CD4-positive, alpha-beta T cell (primary cell): ENCODE data around the gene GPR6. TPM values are rescaled to one million over a fixed set of nuclear protein-coding genes. Genes with fewer than 3 reads are reported as not detected.

ENCODE experiments used
- ATAC-seq: fragments of 200-7000 bp; cut with Tn5 transposase; one replicate; pipeline ENCODE4 v1.10.0; 2022; ENCODE audit warnings: mild to moderate bottlenecking; ENCODE audit not compliant: poor library complexity
- CTCF ChIA-PET: fragments of 350-600 bp; sonication (Branson Sonifier 250); formaldehyde crosslinking; loops from one replicate; lab custom pipeline; 2021; ENCODE audit warnings: antibody characterized with exemption, inconsistent platforms; lab: Charles Lee
- POLR2A ChIA-PET: fragments of 350-600 bp; sonication (Branson Sonifier 250); formaldehyde crosslinking; loops from one replicate; lab custom pipeline; 2021; ENCODE audit warnings: antibody characterized with exemption, inconsistent platforms; lab: Charles Lee
- DNase-seq, 14 experiments: peaks; one replicate each; pipeline ENCODE4 v3.0.0-alpha.2; 2013 to 2020; ENCODE audit warnings: mixed read lengths in 2 of 14
- H3K27ac ChIP-seq, 2 donors: one replicate each; pipeline versions ENCODE4 v1.5.1 to v1.7.0; 2013; ENCODE audit warnings: low read length in 2 of 2, low read depth in 1 of 2, mild to moderate bottlenecking in 1 of 2
- H3K27me3 ChIP-seq, 2 experiments: 1 replicate in 1 of 2; 2 replicates in 1 of 2; pipeline versions ENCODE4 v1.6.1 to v1.7.0; 2013; ENCODE audit warnings: low read length in 2 of 2, control low read depth in 1 of 2, mild to moderate bottlenecking in 1 of 2, moderate library complexity in 1 of 2; ENCODE audit not compliant: insufficient read depth in 2 of 2, control insufficient read depth in 1 of 2
- H3K36me3 ChIP-seq: one replicate; pipeline ENCODE4 v1.6.1; 2013; ENCODE audit warnings: low read length, control low read depth; ENCODE audit not compliant: insufficient read depth
- H3K4me1 ChIP-seq: one replicate; pipeline ENCODE4 v1.6.1; 2013; ENCODE audit warnings: low read length, control low read depth; ENCODE audit not compliant: insufficient read depth
- H3K4me3 ChIP-seq: one replicate; pipeline ENCODE4 v1.5.1; 2013; ENCODE audit warnings: mild to moderate bottlenecking, low read length, moderate library complexity
- H3K9me3 ChIP-seq, 2 experiments: 1 replicate in 1 of 2; 2 replicates in 1 of 2; pipeline versions ENCODE4 v1.6.1 to v1.7.0; 2013; ENCODE audit warnings: low read length in 2 of 2, mild to moderate bottlenecking in 2 of 2, control low read depth in 1 of 2, moderate library complexity in 1 of 2; ENCODE audit not compliant: control insufficient read depth in 1 of 2, insufficient read depth in 1 of 2
- H3K27ac Mint-ChIP-seq: one replicate; pipeline ENCODE4 v1.8.0; 2020; ENCODE audit warnings: mixed read lengths
- H3K27me3 Mint-ChIP-seq: one replicate; pipeline ENCODE4 v1.8.0; 2021; ENCODE audit warnings: mixed read lengths
- H3K36me3 Mint-ChIP-seq: one replicate; pipeline ENCODE4 v1.8.0; 2021; ENCODE audit warnings: low read depth, mixed read lengths
- H3K4me1 Mint-ChIP-seq: one replicate; pipeline ENCODE4 v1.8.0; 2021; ENCODE audit warnings: low read depth, mixed read lengths
- H3K4me3 Mint-ChIP-seq: one replicate; pipeline ENCODE4 v1.8.0; 2020; ENCODE audit warnings: mild to moderate bottlenecking, mixed read lengths
- H3K9me3 Mint-ChIP-seq: one replicate; pipeline ENCODE4 v1.8.0; 2020; ENCODE audit warnings: mixed read lengths
- intact Hi-C, 2 experiments: fragments of 100-400 bp; cut with DNase I in 1 of 2; cut with micrococcal nuclease in 1 of 2; formaldehyde crosslinking; loops; one replicate each; pipeline versions ENCODE4 v1.15.1 to v1.9.0; 2023 to 2025; cut with DNase I, micrococcal nuclease
- polyA plus RNA-seq, 2 donors: library from polyadenylated mRNA; unstranded; fragments of 120-200 nt; gene quantifications; one replicate each; pipeline ENCODE4 v1.2.1, GENCODE V29; 2013
- total RNA-seq, 174 experiments: library from RNA in 2 of 174; stranded (reverse) in 2 of 174; gene quantifications; one replicate each; pipeline ENCODE4 v1.2.3 and lab custom pipeline; 2021 to 2026
- TF ChIP-seq, protein P1 (sequence below): fragments of 200-600 bp; IDR thresholded peaks from one replicate; pipeline ENCODE4 v1.8.0; 2022; ENCODE audit warnings: antibody characterized with exemption, mild to moderate bottlenecking

Gene GPR6, protein sequence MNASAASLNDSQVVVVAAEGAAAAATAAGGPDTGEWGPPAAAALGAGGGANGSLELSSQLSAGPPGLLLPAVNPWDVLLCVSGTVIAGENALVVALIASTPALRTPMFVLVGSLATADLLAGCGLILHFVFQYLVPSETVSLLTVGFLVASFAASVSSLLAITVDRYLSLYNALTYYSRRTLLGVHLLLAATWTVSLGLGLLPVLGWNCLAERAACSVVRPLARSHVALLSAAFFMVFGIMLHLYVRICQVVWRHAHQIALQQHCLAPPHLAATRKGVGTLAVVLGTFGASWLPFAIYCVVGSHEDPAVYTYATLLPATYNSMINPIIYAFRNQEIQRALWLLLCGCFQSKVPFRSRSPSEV
- total RNA-seq (not detected), total RNA-seq (lab: John Stamatoyannopoulos, UW) (0 to 0.08 (median 0) reads per million in 172 experiments)
- not detected for polyA plus RNA-seq (2013, experiment 1 of 2)
- not detected for polyA plus RNA-seq (2013, experiment 2 of 2)

DNA sequence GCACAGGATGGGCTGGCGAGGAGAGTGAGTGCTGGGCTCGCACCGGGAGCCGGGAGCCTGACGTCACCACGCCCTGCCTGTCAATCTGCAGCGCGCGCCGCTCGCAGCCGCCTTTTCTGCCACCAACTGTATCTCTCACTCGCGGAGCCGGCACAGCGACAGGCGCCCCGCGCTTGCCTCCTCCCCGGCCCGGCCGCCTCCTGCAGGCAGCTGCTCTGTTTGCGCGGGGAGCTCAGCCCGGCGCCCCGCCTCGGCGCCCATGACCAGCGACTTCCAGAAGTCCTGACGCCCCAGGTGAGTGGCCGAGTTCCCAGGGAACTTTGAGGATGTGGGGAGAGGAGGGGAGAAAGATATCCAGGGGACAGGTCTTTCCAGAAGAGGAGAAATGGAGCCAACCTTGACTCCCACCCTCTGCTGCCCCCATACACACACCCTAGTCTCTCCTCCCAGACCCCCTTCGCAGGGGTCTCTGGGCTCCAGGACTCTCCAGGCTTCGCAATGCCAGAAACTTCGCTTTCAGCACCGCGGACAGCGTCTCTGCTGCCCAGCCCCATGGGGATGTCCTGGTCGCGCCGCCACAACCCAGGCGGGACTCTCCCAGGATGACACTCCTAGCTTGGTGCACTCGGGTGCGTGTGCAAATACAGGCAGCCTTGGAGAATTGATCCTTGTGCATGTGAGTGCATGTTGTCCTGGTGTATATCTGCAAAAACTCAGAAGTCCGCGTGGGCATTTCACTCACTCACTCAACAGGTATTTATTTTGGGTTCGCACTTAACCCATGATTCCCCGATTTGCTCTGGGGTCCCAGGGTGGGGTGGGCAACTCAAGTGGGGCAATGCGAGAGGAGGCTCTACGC, at the start of gene GPR6:
TSS of gene GPR6 (plus strand) at position 138 of the 859 bp plus-strand sequence. CDS start 802 bp downstream, outside the sequence.
- no peak within 1 kb of the TSS for H3K27ac Mint-ChIP-seq
- POLR2A ChIA-PET, result no interaction called here
- no peaks in the 10 kb centered on the region for H3K36me3 Mint-ChIP-seq
- Histone ChIP-seq H3K36me3 (no peaks in the 10 kb centered on the region), H3K27me3 (peaks cover 29 to 35% of the 10 kb centered on the region in 2 experiments), H3K27ac (no peak within 1 kb of the TSS), H3K4me1 (no peaks in the 10 kb centered on the region), H3K9me3 (peaks cover 0 to 27% of the 10 kb centered on the region in 2 experiments), H3K4me3 (no peak within 1 kb of the TSS)
- no peak within 1 kb of the TSS for H3K4me3 Mint-ChIP-seq
- intact Hi-C loops, result no loop called here
- CTCF ChIA-PET, result no interaction called here
- peaks cover 82% of the 10 kb centered on the region for H3K27me3 Mint-ChIP-seq
- peak in 12 of 14 experiments; percentile 3 to 53 (median 18) for DNase-seq
- H3K4me1 Mint-ChIP-seq, result no peaks in the 10 kb centered on the region
- H3K9me3 Mint-ChIP-seq, result peaks cover 3% of the 10 kb centered on the region
- TF ChIP-seq, protein P1, sequence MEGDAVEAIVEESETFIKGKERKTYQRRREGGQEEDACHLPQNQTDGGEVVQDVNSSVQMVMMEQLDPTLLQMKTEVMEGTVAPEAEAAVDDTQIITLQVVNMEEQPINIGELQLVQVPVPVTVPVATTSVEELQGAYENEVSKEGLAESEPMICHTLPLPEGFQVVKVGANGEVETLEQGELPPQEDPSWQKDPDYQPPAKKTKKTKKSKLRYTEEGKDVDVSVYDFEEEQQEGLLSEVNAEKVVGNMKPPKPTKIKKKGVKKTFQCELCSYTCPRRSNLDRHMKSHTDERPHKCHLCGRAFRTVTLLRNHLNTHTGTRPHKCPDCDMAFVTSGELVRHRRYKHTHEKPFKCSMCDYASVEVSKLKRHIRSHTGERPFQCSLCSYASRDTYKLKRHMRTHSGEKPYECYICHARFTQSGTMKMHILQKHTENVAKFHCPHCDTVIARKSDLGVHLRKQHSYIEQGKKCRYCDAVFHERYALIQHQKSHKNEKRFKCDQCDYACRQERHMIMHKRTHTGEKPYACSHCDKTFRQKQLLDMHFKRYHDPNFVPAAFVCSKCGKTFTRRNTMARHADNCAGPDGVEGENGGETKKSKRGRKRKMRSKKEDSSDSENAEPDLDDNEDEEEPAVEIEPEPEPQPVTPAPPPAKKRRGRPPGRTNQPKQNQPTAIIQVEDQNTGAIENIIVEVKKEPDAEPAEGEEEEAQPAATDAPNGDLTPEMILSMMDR, result no peak
- ATAC-seq, result no peak

DNA sequence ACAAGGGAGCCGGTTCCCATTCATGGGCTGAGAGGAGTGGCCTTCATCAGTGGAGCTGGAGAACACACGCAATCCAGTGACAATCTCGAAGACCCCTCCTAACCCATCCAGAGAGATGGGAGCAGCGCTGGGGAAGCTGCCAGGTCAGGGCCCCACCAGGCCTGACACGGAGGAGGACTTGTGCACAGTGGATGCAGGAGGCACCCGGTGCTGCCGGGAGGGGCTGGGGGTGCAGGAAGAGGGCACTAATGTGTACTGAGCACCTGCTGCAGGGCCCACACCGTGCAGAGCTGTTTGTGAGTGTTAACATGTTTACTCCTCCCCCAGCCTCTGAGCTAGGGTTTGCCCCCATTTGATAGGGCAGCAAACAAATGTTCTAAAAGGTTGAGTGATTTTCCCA, 43.8 kb upstream of the GPR6 start:
- peaks cover 1% of the 10 kb centered on the region for H3K27me3 Mint-ChIP-seq
- Histone ChIP-seq H3K4me3 (no peak overlapping the region), H3K9me3 (peaks cover 0 to 11% of the 10 kb centered on the region in 2 experiments), H3K4me1 (no peaks in the 10 kb centered on the region), H3K27me3 (no peaks in the 10 kb centered on the region), H3K36me3 (no peaks in the 10 kb centered on the region), H3K27ac (no peak overlapping the region)
- ATAC-seq, result no peak
- ChIA-PET CTCF (interaction anchor here (0.8 kb wide), 1 partner anchor 106 kb away, joined by 3 read pairs; no protein-coding TSS in a partner anchor), POLR2A (no interaction called here)
- no peak overlapping the region for H3K27ac Mint-ChIP-seq
- TF ChIP-seq, protein P1, result no peak
- H3K4me3 Mint-ChIP-seq, result no peak overlapping the region
- intact Hi-C loops, result no loop called here
- H3K9me3 Mint-ChIP-seq, result no peaks in the 10 kb centered on the region
- no peaks in the 10 kb centered on the region for H3K36me3 Mint-ChIP-seq
- H3K4me1 Mint-ChIP-seq, result no peaks in the 10 kb centered on the region
- DNase-seq, result no peak

DNA sequence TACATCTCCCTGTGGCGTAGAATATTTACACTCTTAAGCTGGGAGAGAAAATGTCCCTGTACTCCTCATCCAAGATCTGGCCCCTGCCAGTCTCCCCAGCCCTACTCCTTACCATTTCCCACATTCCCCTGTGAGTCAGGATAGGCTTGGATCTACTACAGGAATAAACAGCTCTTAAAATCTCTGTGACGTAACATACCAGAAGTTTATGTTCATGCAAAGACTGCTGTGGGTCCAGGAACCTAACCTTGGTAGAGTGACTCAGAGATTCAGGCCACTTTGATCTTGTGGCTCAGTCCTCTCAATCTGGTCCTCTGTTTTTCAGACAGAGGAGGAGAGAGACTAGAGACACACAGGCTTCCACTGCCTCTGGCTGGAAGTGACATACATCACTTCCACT, 38.5 kb upstream of the GPR6 start:
- H3K9me3 Mint-ChIP-seq, result no peaks in the 10 kb centered on the region
- POLR2A ChIA-PET, result no interaction called here
- intact Hi-C loops, result no loop called here

More for the DNA sequence above, 38.5 kb upstream of the GPR6 start:
- no peak overlapping the region for H3K27ac ChIP-seq
- H3K9me3 ChIP-seq, result peaks cover 0 to 3% of the 10 kb centered on the region in 2 experiments
- no peak overlapping the region for H3K27ac Mint-ChIP-seq
- no peaks in the 10 kb centered on the region for H3K36me3 Mint-ChIP-seq
- H3K4me1 Mint-ChIP-seq, result no peaks in the 10 kb centered on the region
- CTCF ChIA-PET, result no interaction called here
- H3K27me3 ChIP-seq, result no peaks in the 10 kb centered on the region
- H3K36me3 ChIP-seq, result no peaks in the 10 kb centered on the region
- no peak overlapping the region for H3K4me3 Mint-ChIP-seq
- DNase-seq (no peak), ATAC-seq (no peak)
- no peaks in the 10 kb centered on the region for H3K4me1 ChIP-seq
- TF ChIP-seq, protein P1, result no peak
- no peak overlapping the region for H3K4me3 ChIP-seq
- H3K27me3 Mint-ChIP-seq, result peaks cover 13% of the 10 kb centered on the region
